Astrocyte of the cerebellum (primary cell): Measurements from ENCODE around the gene MYO1D.

Experiments
- DNase-seq: peaks from one replicate; pipeline ENCODE4 v3.0.0-alpha.2; 2011; ENCODE audit warnings: low read depth
- H3K4me3 ChIP-seq: 2 replicates; pipeline ENCODE4 v1.5.1; 2011; ENCODE audit warnings: mild to moderate bottlenecking, low read depth, low read length, moderate library complexity
- in situ Hi-C: cut with HindIII; loops from 2 replicates; pipeline ENCODE4 v1.10.0; 2017; ENCODE audit warnings: low sequenced_read_pairs
- TF ChIP-seq, protein P1 (sequence below): IDR thresholded peaks from 2 replicates; pipeline ENCODE4 v1.5.1; 2012; ENCODE audit warnings: low read length, low read depth, moderate library complexity, mild to moderate bottlenecking; ENCODE audit errors: missing control alignments

Gene MYO1D

DNA sequence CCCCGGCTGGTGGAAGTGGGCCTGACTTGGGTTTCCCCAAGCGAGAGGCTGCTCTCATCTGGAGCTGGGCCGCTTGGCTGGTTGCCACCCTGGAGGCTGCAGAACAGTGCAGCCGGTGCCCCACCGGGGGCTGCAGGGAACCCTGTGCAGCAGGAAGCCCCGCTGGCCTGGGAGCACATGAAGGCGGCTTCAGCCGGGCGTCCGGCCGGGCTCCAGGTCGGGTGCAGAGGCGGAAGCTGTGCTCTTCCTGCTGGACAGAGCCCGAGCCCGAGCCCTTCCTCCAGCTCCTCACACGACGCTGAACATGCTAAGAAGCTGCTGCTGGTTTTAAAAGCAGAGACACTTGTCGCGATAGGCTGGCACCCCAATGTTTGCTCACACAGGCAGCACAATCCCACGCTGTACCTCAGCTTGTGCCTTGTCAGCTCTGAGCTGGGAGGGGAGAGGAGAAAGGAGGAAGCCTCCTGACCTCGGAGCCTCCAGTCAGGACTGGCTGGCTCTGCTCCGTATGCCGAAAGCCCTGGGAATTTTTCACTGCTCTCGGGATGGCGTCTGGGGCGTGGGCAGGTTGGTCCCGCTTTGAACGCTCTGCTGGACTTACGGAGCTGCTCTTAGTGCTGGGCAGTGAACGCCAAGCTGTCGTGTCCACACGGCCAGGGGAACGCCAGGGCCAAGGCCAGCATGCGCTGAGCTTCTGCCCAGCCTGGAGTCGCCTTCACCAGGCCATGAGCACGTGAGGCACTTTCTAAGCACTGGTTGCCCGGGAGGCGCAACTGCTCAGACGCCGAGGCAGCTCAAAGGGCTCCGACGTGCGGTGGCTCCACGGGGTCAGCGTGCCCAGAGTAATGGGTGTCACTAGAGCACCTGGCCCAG, 381.3 kb downstream of the MYO1D start:
- H3K4me3 ChIP-seq, result no peak overlapping the region
- TF ChIP-seq, protein P1, sequence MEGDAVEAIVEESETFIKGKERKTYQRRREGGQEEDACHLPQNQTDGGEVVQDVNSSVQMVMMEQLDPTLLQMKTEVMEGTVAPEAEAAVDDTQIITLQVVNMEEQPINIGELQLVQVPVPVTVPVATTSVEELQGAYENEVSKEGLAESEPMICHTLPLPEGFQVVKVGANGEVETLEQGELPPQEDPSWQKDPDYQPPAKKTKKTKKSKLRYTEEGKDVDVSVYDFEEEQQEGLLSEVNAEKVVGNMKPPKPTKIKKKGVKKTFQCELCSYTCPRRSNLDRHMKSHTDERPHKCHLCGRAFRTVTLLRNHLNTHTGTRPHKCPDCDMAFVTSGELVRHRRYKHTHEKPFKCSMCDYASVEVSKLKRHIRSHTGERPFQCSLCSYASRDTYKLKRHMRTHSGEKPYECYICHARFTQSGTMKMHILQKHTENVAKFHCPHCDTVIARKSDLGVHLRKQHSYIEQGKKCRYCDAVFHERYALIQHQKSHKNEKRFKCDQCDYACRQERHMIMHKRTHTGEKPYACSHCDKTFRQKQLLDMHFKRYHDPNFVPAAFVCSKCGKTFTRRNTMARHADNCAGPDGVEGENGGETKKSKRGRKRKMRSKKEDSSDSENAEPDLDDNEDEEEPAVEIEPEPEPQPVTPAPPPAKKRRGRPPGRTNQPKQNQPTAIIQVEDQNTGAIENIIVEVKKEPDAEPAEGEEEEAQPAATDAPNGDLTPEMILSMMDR, result no peak
- in situ Hi-C loops, result no loop called here
- DNase-seq, result no peak

DNA sequence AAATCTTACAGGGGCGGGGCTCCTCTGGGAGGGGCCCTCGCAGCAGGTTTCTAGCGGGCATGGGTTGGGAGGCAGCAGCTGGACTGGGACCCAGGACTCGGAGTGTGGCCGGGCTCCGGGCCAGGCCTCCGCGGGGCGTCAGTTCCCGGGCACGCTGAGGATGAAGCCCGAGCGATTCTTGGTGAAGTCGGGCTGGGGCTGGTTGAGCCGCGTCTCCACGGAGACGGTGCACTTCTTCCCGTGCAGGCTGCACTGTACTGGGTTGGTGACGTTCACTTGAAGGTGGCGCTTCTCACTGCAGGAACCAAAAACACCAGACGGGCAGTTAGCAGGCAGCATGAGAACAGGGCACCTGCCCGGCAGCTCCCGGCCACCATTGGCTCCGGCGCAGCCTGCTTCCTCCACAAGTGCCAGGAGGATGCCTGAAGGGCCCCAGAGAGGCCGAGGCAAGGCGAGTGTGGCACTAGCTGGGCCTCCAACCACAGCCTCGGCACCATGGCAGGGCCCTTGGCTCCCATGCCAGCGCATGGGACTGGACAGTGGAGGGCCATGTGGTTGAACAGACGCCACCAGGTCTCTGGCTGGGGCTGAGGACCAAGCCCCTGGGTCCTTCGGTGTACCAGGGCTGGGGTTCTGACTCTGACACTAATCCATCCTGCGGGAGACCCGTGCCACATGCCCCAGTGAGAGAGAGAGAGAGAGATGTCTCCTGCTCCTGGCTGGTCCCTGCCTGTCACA, 382.1 kb downstream of the MYO1D start:
- TF ChIP-seq, protein P1, result no peak
- no peak overlapping the region for H3K4me3 ChIP-seq
- in situ Hi-C loops, result no loop called here
- DNase-seq, result no peak

DNA sequence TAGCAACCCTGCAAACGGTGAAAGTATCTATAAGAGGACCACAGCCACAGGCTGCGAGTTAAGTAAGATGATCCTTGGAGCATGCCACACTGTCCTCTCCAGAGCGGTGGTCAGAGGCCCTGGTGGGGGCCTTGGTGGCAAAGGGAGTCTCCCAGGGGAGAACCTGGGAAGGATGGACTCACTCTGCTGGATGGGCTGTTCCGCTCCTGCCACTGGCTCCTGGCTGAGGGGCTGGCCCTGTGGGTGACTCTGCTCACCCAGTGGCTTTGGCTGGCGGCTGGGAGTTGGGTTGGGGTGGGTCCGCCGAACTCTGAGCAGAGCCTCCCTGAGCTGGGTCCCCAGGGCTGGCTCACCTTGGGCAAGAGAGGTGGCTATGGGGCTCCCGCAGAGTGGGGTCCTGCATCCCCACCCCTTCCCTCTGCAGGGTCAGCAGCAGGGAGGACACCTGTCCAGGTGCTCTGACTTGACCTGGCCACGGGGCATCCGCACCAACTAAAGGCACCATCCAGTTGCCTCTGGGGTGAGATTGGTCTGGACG, 382.9 kb downstream of the MYO1D start:
- DNase-seq, result no peak
- no peak overlapping the region for H3K4me3 ChIP-seq
- TF ChIP-seq, protein P1, result no peak
- in situ Hi-C loops, result no loop called here

DNA sequence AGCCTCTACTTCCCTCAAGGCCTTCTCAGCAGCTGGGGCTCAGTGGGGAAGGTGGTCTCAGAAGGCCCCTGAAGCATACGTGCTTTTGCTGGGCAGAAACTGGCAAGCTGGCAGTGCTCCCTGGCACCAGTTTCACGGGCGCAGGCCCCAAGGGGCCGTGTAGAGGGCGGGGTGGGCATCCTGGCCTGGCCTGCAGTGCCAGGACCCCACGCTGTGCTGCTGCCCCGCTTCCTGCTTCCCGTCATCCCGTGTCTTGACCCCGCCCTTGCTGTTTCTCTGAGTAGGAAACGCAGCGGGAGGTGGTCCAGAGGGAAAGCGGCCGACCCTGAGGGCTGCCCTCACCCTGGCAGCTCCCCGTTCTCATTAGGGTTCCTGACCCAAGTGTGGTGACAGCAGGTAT, 383.4 kb downstream of the MYO1D start:
- DNase-seq, result no peak

DNA sequence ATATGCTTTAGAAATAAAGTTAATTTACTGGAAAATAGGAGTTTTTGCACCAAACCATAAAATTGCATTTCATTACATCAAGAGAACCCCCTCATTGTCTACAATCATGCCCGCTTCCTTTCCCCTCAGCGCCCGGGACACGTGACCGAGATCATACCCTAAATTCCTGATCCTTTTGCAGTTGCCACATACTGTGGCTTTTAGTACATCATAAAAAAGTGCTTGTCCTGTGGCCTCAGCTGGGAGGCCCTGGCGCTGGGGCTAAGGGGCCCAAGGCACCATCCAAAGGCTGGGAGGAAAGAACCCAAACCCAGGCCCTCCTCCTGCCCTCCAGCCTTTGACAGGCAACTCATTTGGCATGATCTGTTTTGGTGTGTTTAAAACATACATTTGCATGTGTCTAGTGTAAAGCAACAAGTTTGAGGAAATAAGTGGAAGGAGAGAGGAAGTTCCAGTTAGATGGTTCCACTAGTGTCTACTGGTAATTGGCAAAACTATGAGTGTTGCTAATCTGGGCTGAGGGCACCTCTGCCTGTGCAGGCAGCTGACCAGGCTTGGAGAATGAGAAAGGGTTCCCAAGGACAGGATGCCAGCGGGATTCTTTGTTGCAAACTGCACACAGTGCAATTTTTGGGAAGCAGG, 384.2 kb downstream of the MYO1D start:
- in situ Hi-C loops, result no loop called here
- H3K4me3 ChIP-seq, result no peak overlapping the region

More for the DNA sequence above, 383.4 kb downstream of the MYO1D start:
- H3K4me3 ChIP-seq, result no peak overlapping the region
- in situ Hi-C loops, result no loop called here
- TF ChIP-seq, protein P1, result no peak

DNA sequence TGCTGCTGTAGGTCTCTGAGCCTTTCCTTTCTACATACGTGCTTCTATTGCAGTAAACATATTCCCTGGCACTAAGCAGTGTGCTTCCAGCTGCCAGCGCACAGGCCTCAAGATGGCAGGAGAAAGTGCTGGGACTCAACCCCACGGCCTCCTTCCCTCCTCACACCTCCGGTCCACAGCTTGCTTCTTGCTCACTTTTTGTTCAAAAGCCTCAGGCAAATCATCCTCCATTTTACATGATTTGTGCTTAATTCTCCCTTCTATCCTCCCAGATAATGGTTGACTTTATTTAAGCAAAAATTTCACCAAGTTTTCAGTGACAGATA, 384.7 kb downstream of the MYO1D start:
- no peak for DNase-seq
- in situ Hi-C loops, result no loop called here
- TF ChIP-seq, protein P1, result no peak
- H3K4me3 ChIP-seq, result no peak overlapping the region

More for the DNA sequence above, 384.2 kb downstream of the MYO1D start:
- DNase-seq, result no peak
- TF ChIP-seq, protein P1, result no peak
